ENCODE data around the gene UQCRC2.

- TF ChIP-seq POLR2A (IDR thresholded peaks at IDR 0.05; ENCODE audit: low read length) (no peak), RFX5 (IDR thresholded peaks at IDR 0.05) (no peak), NPAS2 (CRISPR knock-in tag; IDR thresholded peaks at IDR 0.05; ENCODE audit: borderline replicate concordance) (no peak)
These were observed 34.3 kb downstream of the UQCRC2 start for GRCh38 chr16:21987498-21987897.
